Stomach (tissue), 4 donors: ENCODE measurements around the gene ZFYVE21.

Experiments used
- POLR2A ChIP-seq, 4 donors: fragments of 450-650 bp; IDR thresholded peaks; one replicate each; pipeline ENCODE4 v1.6.1; 2016; ENCODE audit warnings: antibody characterized with exemption in 4 of 4, control low read depth in 2 of 4, mild to moderate bottlenecking in 1 of 4, moderate library complexity in 1 of 4
- TF ChIP-seq, protein P1 (sequence below), 7 experiments: fragments of 450-650 bp in 4 of 7; fragments of 200-600 bp in 3 of 7; sonication (generic) in 3 of 7; IDR thresholded peaks; one replicate each; pipeline ENCODE4 v1.5.1; 2016 to 2019; ENCODE audit warnings: antibody characterized with exemption in 7 of 7, control low read depth in 2 of 7, mild to moderate bottlenecking in 1 of 7

DNA sequence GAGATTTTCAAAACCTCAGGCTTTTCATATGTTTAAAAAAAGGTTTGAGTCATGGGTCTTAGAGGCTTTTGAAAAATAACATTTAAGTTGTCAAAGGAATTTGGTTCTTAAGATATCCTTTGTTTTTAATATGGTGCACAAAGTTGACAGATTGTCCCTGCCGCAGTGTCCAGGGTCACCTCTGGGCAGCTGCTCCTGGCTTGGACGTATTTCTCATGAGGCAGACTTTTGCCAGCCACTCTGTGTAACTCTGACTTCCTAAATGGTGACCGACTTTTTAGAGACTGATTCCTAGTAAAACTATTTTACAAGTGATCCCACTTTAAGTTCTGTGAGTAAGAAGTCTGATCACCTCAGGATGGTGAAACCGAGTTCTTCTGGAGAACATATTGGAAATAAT, 27.9 kb upstream of the ZFYVE21 start:
- TF ChIP-seq, protein P1, sequence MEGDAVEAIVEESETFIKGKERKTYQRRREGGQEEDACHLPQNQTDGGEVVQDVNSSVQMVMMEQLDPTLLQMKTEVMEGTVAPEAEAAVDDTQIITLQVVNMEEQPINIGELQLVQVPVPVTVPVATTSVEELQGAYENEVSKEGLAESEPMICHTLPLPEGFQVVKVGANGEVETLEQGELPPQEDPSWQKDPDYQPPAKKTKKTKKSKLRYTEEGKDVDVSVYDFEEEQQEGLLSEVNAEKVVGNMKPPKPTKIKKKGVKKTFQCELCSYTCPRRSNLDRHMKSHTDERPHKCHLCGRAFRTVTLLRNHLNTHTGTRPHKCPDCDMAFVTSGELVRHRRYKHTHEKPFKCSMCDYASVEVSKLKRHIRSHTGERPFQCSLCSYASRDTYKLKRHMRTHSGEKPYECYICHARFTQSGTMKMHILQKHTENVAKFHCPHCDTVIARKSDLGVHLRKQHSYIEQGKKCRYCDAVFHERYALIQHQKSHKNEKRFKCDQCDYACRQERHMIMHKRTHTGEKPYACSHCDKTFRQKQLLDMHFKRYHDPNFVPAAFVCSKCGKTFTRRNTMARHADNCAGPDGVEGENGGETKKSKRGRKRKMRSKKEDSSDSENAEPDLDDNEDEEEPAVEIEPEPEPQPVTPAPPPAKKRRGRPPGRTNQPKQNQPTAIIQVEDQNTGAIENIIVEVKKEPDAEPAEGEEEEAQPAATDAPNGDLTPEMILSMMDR (IDR thresholded peaks at IDR 0.05) = no peak
- TF ChIP-seq POLR2A (IDR thresholded peaks at IDR 0.05) = no peak
